Left ventricle myocardium superior (tissue), 1 donor: Measurements from ENCODE around the gene COP1. TPM values are rescaled to one million over a fixed set of nuclear protein-coding genes. Genes with fewer than 3 reads are reported as not detected.
"Not testable (repeated sequence)": the region's sequence is repeated elsewhere in the genome, so short reads cannot be mapped to it uniquely, and the experiment has no call there.

Experiments used
- ATAC-seq: fragments of 200-7000 bp; cut with Tn5 transposase; one replicate; pipeline ENCODE4 v1.9.1; 2020; ENCODE audit warnings: mild to moderate bottlenecking, moderate library complexity
- DNase-seq: peaks from one replicate; pipeline ENCODE4 v3.0.0-alpha.2; 2020
- intact Hi-C: fragments of 100-400 bp; cut with micrococcal nuclease; formaldehyde crosslinking; loops from one replicate; pipeline ENCODE4 v1.11.0; 2022
- total RNA-seq: library from RNA; stranded (reverse); fragmentation: NEBNext Ultra II Directional; extraction: Animal tissue kit (Norgen Biotek cat#: 25700); gene quantifications from one replicate; pipeline ENCODE4 v1.2.1, GENCODE V29; 2021
- donor health status: DM: no; HTN: yes; CAD: no; lungs with severe emphysema.

The COP1 gene
- total RNA-seq, 1 donor from 2014 or later: 20.3 TPM

DNA sequence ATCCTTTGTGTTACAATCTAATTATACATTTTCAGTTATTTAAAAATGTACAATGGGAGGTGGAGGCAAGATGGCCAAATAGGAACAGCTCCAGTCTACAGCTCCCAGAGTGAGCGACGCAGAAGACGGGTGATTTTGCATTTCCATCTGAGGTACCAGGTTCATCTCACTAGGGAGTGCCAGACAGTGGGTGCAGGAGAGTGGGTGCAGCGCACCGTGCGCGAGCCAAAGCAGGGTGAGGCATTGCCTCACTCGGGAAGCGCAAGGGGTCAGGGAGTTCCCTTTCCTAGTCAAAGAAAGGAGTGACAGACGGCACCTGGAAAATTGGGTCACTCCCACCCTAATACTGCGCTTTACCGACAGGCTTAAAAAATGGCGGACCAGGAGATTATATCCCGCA lies 214.9 kb downstream of the COP1 start:
- ATAC-seq, DNase-seq, intact Hi-C loops: not testable (repeated sequence)

DNA sequence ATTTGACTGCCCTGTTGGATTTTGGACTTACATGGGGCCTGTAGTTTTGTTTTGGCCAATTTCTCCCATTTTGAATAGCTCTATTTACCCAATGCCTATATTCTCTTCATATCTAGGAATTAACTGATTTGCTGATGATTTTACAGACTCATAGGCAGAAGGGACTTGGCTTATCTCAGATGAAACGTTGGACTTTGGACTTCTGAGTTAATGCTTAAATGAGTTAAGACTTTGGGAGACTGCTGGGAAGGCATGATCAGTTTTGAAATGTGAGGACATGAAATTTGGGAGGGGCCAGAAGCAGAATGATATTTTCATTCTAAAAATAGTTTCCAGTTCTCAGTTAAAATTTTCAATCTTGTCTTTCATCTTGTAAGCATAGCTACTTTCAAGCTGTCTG lies 222.3 kb downstream of the COP1 start:
- ATAC-seq: no peak
- DNase-seq: no peak
- intact Hi-C loops: no loop called here

DNA sequence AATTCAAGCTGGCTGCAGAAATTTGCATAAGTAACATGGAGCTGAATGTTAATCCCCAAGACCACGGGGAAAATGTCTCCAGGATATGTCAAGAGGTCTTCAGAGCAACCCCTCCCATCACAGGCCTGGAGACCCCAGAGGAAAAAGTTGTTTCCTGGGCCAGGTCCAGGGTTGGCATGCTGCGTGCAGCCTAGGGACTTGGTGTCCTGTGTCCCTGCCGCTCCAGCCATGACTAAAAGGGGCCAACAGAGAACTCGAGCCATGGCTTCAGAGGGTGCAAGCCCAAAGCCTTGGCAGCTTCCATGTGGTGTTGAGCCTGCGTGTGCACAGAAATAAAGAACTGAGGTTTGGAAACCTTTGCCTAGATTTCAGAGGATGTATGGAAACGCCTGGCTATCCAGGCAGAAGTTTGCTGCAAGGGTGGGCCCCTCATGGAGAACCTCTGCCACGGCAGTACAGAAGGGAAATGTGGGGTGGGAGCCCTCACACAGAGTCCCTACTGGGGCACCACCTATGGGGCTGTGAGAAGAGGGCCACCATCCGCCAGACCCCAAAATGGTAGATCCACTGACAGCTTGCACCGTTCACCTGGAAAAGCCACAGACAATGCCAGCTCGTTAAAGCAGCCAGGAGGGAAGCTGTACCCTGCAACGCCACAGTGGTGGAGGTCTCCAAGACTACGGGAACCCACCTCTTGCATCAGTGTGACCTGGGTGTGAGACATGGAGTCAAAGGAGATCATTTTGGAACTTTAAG lies 222.9 kb downstream of the COP1 start:
- ATAC-seq: no peak
- intact Hi-C loops: no loop called here
- DNase-seq: no peak

DNA sequence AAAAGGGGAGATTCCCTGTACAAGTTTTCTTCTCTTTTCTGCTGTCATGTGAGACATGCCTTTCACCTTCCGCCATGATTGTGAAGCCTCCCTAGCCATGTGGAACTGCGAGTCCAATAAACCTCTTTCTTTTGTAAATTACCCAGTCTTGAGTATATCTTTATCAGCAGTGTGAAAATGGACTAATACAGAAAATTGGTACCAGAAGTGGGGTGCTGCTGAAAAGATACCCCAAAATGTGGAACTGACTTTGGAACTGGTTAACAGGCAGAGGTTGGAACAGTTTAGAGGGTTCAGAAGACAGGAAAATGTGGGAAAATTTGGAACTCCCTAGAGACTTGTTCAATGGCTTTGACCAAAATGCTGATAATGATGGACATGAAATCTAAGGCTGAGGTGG lies 223.7 kb downstream of the COP1 start:
- DNase-seq, ATAC-seq, intact Hi-C loops: not testable (repeated sequence)

DNA sequence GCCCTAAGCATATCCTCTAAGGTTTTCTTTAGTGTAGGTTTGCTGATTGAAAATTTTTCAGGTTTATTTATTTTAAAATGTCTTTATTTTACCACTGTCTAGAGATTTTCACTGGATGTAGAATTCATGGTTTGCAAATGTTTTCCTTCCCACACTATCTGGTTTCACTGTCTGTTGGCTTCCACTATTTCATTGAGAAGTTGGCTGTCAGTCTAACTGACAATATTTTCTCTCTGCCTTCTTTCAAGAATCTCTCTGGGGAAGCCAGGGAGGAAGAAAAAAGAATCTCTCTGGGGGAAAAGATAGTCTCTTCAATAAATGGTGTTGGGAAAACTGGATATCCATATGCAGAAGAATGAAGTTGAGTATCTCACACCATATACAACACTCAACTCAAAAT lies 226.0 kb downstream of the COP1 start:
- ATAC-seq (no peak), DNase-seq (no peak)
- intact Hi-C loops: no loop called here

DNA sequence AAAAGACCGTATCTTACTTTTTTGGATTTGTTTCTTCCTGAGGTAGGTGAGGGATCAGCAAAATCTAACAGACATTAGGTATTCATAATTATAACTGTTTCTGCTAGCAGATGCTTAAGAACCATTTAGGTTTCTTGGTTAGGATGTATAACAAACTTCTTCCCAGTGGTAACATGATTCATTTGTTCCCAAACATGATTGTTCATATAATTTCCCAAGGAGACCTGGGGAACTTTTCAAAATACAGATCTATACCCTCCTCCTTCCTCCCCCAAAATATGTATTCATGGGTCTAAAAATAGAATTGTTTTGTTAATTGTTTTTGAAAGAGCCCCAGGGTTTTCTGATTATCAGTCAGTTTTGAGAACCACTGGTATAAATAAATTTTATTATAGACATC lies 228.2 kb downstream of the COP1 start:
- intact Hi-C loops: no loop called here
- ATAC-seq: no peak
- no peak for DNase-seq

DNA sequence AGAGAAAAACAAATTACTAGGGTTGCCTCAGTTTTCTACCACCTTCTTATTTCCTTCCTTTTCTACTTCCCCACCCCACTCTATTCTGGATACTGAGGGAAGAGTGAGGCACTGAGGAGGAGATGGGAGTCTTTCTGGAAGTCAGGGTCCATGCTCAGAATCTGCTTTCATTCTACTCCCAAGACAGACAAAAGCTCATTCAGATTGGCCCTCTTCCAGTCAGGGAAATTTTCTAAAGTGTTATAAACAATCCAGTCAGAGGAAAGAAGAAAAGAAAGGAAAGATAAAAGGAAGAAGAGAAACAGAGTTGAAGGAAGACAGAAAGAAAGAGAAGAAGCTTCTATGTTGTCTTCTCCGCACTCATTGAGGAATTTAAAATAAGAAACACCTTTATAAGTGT lies 228.6 kb downstream of the COP1 start:
- DNase-seq (no peak), ATAC-seq (no peak)
- intact Hi-C loops: no loop called here

DNA sequence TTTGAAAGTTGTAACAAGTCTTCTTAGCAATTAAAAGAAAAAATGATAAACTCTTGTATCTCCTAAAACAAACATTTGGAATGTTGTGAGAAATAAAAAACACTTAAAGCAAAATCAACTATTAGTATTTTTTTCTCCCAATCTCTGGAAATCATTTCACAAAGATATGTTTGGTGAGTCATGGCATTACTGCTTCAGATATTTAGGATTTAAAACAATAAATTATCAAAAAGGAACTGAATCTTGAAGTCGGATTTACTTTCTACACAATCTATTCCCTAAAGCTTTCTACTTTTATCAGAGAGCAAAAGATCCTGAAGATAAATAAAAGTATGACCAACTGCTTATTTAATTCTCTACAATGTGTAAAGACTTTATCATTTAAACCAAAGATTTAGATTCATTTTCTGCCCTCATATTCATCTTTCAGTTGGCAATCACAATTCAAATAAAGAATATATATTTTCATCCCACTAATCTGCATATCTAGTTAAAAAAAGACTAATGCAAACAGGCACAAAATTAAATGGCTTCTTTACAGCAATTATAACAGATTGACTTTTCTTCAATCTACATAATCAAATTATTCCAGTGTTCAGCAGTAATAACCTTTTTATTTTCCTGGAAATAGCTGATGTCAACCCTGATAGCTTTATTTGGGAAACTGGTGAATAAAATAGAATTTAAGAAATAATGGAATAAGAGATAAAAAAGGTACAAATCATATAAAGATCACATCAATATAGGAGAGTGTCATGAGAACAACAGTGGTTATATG lies 230.0 kb downstream of the COP1 start:
- intact Hi-C loops: no loop called here
- no peak for DNase-seq
- no peak for ATAC-seq

DNA sequence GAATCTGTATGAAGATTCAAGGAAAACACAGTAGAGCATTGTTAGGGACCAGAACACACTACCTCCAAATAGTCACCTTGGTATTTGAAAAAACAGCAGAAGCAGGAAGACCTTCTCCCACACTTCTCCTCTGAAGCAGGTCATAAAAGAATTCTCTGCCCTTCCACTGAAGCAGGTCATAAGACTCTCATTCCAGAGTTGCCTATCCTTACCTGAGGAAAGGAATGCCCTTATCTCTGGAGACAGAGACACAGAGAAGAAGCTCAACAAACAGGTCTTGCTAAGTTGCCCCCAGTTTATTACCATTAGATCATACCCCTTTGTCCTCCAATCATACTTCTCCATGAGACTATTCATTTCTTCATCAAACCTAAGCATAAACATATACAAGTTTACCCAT lies 237.9 kb downstream of the COP1 start:
- DNase-seq (no peak), ATAC-seq (no peak)
- intact Hi-C loops: no loop called here

DNA sequence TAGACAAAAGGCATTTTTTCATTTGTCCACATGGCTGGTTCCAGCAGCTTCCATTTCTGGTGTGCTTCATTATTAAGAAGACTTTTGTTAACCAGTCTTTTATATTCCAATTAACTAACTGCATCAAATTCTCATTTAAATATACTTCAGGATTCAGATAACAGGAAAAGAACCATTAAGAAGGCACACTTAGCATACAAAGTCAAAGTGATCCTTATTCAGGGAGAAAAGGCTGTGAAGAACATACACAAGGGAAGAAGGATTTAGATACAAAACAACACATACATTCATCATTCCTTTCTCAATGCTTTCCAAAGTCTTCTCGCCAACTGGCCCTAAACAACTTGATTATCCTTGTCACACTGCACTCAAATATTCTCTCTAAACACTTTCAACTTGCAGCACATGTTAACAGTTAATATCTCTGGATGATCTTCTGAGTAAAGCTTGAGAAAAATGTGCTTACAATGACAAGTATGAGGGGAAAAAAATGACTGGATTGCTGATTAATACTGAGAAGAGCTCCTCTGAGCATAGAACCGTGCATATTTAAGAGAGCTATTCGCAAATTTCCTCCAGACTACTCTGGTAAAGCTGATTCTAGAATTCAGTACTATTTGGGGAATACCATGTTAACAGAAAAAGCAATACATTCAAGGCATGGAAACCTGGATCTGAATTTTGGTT lies 238.5 kb downstream of the COP1 start:
- intact Hi-C loops: no loop called here
- no peak for DNase-seq
- ATAC-seq: no peak

DNA sequence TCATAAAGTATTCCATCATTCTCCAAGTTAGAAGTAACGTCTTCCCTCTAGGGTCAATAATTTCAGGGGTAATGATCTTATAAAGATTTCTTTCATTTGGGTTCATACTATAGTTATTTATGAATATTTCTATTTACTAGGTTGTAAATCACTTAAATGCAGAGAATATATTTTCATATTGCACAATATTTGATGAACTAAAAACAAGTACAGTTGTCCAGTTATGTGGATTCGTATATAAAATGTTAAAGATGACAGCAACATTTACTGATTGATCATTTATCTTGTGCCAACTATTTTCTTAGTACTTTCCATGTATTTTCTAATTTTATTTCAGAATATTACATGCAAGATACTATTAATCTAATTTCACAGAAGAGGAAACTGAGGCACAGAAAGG lies 243.3 kb downstream of the COP1 start:
- intact Hi-C loops: no loop called here
- ATAC-seq (no peak), DNase-seq (no peak)

DNA sequence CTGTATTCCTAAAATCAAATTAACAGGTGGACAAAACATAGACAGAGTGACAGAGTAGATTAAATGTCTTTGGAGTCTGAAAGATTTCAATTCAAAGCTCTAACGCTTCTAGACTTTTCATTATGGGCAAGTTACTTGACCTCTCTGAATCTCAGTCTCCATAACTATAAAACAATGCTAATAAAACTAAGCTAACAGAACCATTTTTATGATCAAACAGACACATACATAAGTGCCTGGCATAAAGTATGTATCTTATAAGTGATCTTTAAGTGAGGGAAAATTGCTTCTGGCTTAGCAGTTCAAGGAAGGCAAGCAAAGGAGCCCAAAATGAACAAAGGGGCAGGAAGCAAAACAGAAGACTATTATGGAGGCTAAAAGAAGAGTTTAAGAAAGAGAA lies 246.9 kb downstream of the COP1 start:
- ATAC-seq: no peak
- intact Hi-C loops: no loop called here
- no peak for DNase-seq

DNA sequence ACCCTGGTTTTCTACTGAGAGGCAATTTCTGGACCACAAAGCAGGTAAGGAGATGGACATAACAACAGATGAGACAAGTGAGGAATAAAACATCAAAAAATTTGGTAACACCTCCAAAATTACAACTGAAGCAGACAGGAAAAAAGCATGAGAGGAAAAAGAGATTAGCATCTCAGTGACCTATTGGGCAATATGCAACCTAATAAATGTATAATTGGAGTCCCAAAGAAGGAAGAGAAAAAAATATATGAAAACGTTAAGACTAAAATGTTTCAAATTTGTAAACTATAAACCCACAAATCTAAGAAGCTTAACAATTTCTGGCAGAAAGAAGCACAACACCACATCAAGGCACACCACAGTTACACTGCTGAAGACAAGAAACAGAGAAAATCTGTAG lies 255.5 kb downstream of the COP1 start:
- intact Hi-C loops: no loop called here

DNA sequence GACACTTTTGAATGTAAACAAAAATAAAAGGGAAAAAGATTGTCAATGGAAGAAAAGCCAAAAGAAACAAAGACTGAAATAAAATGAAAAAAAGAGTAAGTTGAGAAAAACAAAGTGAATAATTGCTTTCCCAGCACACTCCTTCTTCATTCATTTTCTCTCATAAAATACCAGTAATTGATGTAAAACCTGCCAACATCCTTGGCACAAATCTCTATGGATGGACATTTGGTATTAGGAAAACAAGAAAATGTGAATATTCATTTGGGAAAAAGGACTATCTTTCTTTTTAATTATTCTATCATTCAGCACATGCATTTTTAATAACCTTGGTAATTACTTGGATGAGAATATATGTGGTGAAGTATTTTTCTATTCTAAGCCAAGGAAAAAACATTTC lies 259.3 kb downstream of the COP1 start:
- no peak for DNase-seq
- no peak for ATAC-seq
- intact Hi-C loops: no loop called here

More for the DNA sequence above, 255.5 kb downstream of the COP1 start:
- DNase-seq (no peak), ATAC-seq (no peak)

DNA sequence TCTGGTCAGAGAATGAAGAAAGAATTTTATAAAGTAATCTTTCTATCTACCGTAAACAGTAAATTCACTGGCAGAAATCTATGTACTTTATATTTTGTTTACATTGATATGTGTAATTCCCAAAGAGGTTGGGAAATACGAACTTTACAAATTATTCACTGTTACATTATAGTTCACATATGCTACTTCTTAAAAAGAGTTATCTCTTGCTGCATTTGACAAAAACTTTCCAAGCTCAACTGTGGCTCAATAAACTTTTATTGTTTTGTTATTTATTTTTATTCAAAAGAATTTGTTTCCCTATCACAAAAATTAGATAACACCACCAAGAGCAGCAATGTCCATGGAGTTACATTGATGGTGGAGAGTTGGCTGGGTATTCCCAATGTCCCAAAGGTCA lies 262.5 kb downstream of the COP1 start:
- intact Hi-C loops: no loop called here
- DNase-seq: no peak
- ATAC-seq: no peak

DNA sequence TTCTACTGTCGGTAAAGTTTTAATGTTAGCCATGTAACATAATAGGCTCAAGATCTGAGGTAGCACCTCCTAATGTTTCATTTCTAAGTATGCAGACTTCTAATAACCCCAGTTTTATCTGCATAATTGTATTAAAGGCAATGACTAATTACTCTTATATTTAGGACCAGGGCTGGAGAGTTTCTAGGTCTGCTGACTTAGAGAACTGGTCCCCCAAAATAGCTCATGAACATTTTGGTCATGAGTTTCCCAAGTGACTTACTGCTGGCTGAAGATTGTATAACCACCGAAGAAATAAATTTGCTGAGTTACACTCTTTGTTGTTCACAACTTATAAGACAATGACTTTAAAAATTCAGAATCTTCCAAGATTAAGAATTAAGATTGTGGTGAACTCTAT lies 265.9 kb downstream of the COP1 start:
- ATAC-seq (peak; percentile 55), DNase-seq (no peak)
- intact Hi-C loops: no loop called here

DNA sequence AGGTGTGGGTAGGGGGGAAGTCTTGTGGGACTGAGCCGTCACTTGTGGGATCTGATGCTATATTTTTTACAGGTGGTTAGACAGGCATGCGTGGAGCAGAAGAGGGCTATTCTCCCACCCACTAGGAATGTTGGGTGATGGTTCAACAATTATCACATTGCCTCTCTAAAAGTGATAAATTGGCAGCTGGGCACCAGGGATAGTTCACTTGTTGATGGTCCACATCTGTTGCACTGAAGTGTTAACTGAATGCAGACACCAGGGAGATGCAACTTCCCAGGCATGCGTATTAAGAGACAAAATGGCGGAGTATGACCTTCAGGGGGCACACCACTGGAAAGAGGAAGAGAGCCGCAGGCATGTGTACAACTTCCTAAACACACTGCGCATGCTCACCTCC lies 270.4 kb downstream of the COP1 start:
- DNase-seq: no peak
- ATAC-seq: no peak
- intact Hi-C loops: no loop called here

DNA sequence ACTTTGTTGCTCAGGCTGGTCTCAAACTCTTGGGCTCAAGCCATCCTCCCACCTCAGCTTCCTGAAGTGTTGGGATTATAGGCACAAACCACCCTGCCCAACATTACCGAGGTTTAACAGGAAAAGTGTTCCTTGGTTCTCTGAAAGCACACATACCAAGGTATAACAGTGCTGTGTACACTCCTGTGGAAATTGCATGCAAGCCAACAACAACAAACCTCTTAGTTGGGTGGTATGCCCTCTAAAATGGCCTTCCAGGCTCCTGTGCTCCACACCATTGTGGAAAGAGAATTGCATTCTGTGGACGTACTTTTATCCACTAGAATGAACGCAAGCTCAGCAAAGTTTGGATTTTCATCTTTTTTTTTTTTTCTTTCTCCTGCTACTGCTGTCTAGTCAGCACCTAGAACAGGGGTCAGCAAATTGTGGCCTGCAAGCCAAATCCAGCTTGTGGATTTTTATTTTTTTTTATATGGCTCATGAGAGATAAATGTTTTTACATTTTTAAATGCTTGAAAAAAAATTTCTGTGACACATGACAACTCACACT lies 271.4 kb downstream of the COP1 start:
- intact Hi-C loops: no loop called here
- DNase-seq (no peak), ATAC-seq (no peak)

DNA sequence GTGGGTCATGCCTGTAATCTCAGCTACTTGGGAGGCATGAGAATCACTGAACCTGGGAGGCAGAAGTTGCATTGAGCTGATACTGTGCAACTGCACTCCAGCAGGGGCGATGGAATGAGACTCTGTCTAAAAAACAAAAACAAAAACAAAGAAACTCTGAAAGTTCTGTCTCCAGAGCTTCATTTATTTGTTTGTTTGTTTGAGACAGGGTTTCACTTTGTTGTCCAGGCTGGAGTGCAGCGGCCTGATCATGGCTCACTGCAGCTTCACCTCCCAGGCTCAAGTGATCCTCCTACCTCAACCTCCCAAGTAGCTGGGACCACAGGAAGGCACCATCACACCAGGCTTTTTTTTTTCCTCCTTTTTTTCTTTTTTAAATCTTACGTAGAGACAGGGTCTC lies 271.9 kb downstream of the COP1 start:
- intact Hi-C loops: no loop called here
- ATAC-seq (no peak), DNase-seq (no peak)

DNA sequence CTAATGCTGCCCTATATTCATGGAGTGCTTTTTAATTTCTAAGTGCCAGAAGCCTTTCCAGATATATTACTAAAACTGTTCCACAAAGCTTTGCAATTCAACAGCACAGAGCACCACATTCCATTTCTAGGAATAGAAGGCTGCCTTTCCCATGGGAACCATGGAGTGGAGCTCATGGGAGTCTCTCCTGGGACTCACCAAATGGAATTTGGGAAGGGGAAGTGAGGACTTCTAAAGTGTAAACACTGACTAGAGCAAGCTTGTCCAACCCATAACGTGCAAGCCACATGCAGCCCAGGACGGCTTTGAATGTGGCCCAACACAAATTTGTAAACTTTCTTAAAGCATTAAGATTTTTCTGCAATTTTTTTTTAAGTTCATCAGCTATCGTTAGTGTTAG lies 273.3 kb downstream of the COP1 start:
- DNase-seq (no peak), ATAC-seq (peak; percentile 53)
- intact Hi-C loops: no loop called here
